Glomerular visceral epithelial cell (primary cell): Measurements from ENCODE around the gene TBCCD1.
"Not testable (repeated sequence)": the region's sequence is repeated elsewhere in the genome, so short reads cannot be mapped to it uniquely, and the experiment has no call there.

ENCODE experiments used
- DNase-seq: peaks from one replicate; pipeline ENCODE4 v3.0.0-alpha.2; 2016; ENCODE audit errors: extremely low spot score

TBCCD1 gene

GRCh38 chr3:186552408-186553031 is 14.6 kb downstream of the TBCCD1 start:
- DNase-seq = no peak

GRCh38 chr3:186551387-186551786 is 15.8 kb downstream of the TBCCD1 start:
- no peak for DNase-seq

- no peak for DNase-seq
These were observed 17.6 kb downstream of the TBCCD1 start for GRCh38 chr3:186549497-186549896.

GRCh38 chr3:186544281-186544680 is 22.9 kb downstream of the TBCCD1 start, which contains the start of gene CRYGS:
CRYGS (minus strand) TSS chr3:186544380; CDS start chr3:186544326, 54 bp downstream.
- no peak for DNase-seq

GRCh38 chr3:186540835-186541226 is 26.3 kb downstream of the TBCCD1 start:
- DNase-seq = no peak

- DNase-seq = peak; percentile 75
These were observed 26.8 kb downstream of the TBCCD1 start for GRCh38 chr3:186540221-186540834.

GRCh38 chr3:186538779-186539178 is 28.4 kb downstream of the TBCCD1 start:
- no peak for DNase-seq

- DNase-seq = no peak
These were observed 30.0 kb downstream of the TBCCD1 start for GRCh38 chr3:186536883-186537844.

- DNase-seq = no peak
These were observed 32.9 kb downstream of the TBCCD1 start for GRCh38 chr3:186534113-186534669.

GRCh38 chr3:186532598-186533072 is 34.5 kb downstream of the TBCCD1 start:
- DNase-seq = peak; percentile 1

- DNase-seq = not testable (repeated sequence)
These were observed 35.4 kb downstream of the TBCCD1 start for GRCh38 chr3:186531694-186532093.

GRCh38 chr3:186530415-186530814 is 36.7 kb downstream of the TBCCD1 start:
- DNase-seq = no peak

GRCh38 chr3:186529201-186529999 is 37.7 kb downstream of the TBCCD1 start:
- DNase-seq = no peak

- no peak for DNase-seq
These were observed 40.9 kb downstream of the TBCCD1 start for GRCh38 chr3:186526256-186526606.

GRCh38 chr3:186525369-186526255 is 41.5 kb downstream of the TBCCD1 start:
- DNase-seq = no peak

GRCh38 chr3:186524616-186525015 is 42.5 kb downstream of the TBCCD1 start:
- no peak for DNase-seq

GRCh38 chr3:186523434-186523833 is 43.7 kb downstream of the TBCCD1 start:
- DNase-seq = no peak

- no peak for DNase-seq
These were observed 44.1 kb downstream of the TBCCD1 start for GRCh38 chr3:186523022-186523421.

GRCh38 chr3:186520957-186521842 is 45.9 kb downstream of the TBCCD1 start:
- DNase-seq = no peak
